ENCODE data around the gene DOCK2. TPM values are rescaled to one million over a fixed set of nuclear protein-coding genes. Genes with fewer than 3 reads are reported as not detected.

DOCK2 gene
- total RNA-seq, 2 experiments from 2014 or later: 189 to 198 TPM

- H3K27ac Mint-ChIP-seq: no peak overlapping the region
- no peaks in the 10 kb centered on the region for H3K9me3 Mint-ChIP-seq (ENCODE audit: low read depth)
- no peak for ATAC-seq
- peaks cover 17% of the 10 kb centered on the region for H3K36me3 Mint-ChIP-seq (ENCODE audit: low read depth)
- H3K4me3 Mint-ChIP-seq: no peak overlapping the region
- ChIA-PET POLR2A (no interaction called here), CTCF (no interaction called here)
- DNase-seq: no peak
- H3K4me1 Mint-ChIP-seq: peaks cover 3% of the 10 kb centered on the region
- no peaks in the 10 kb centered on the region for H3K27me3 Mint-ChIP-seq
- intact Hi-C loops (cut with DNase I, micrococcal nuclease): no loop called here
Observed at GRCh38 chr5:169873642-169874041, 236.6 kb downstream of the DOCK2 start.

GRCh38 chr5:169874621-169875020 is 237.5 kb downstream of the DOCK2 start:
- peaks cover 3% of the 10 kb centered on the region for H3K4me1 Mint-ChIP-seq
- DNase-seq (no peak), ATAC-seq (no peak)
- ChIA-PET CTCF (no interaction called here), POLR2A (no interaction called here)
- H3K9me3 Mint-ChIP-seq (ENCODE audit: low read depth): no peaks in the 10 kb centered on the region
- H3K27ac Mint-ChIP-seq: no peak overlapping the region
- no peaks in the 10 kb centered on the region for H3K27me3 Mint-ChIP-seq
- H3K36me3 Mint-ChIP-seq (ENCODE audit: low read depth): peaks cover 13% of the 10 kb centered on the region
- intact Hi-C loops (cut with DNase I, micrococcal nuclease): no loop called here
- H3K4me3 Mint-ChIP-seq: no peak overlapping the region

- CTCF ChIA-PET: interaction anchor here (0.6 kb wide), 1 partner anchor 270 kb away, joined by 3 read pairs; no protein-coding TSS in a partner anchor
- no peaks in the 10 kb centered on the region for H3K9me3 Mint-ChIP-seq (ENCODE audit: low read depth)
- H3K4me1 Mint-ChIP-seq: peaks cover 3% of the 10 kb centered on the region
- peaks cover 13% of the 10 kb centered on the region for H3K36me3 Mint-ChIP-seq (ENCODE audit: low read depth)
- intact Hi-C loops (cut with DNase I, micrococcal nuclease): no loop called here
- H3K27ac Mint-ChIP-seq: no peak overlapping the region
- DNase-seq (no peak), ATAC-seq (no peak)
- POLR2A ChIA-PET: no interaction called here
- H3K27me3 Mint-ChIP-seq: no peaks in the 10 kb centered on the region
- H3K4me3 Mint-ChIP-seq: no peak overlapping the region
Observed at GRCh38 chr5:169875091-169875728, 238.1 kb downstream of the DOCK2 start.

- Mint-ChIP-seq H3K27me3 (no peaks in the 10 kb centered on the region), H3K4me3 (no peak overlapping the region), H3K9me3 (ENCODE audit: low read depth) (no peaks in the 10 kb centered on the region), H3K4me1 (peaks cover 3% of the 10 kb centered on the region), H3K27ac (no peak overlapping the region), H3K36me3 (ENCODE audit: low read depth) (peaks cover 13% of the 10 kb centered on the region)
- CTCF ChIA-PET: interaction anchor here (0.6 kb wide), 1 partner anchor 270 kb away, joined by 3 read pairs; no protein-coding TSS in a partner anchor
- DNase-seq (no peak), ATAC-seq (no peak)
- POLR2A ChIA-PET: no interaction called here
- intact Hi-C loops (cut with DNase I, micrococcal nuclease): no loop called here
Observed at GRCh38 chr5:169875731-169876130, 238.7 kb downstream of the DOCK2 start.

GRCh38 chr5:169876386-169876785 is 239.3 kb downstream of the DOCK2 start:
- DNase-seq (no peak), ATAC-seq (no peak)
- Mint-ChIP-seq H3K27me3 (no peaks in the 10 kb centered on the region), H3K9me3 (ENCODE audit: low read depth) (no peaks in the 10 kb centered on the region), H3K36me3 (ENCODE audit: low read depth) (peaks cover 13% of the 10 kb centered on the region), H3K27ac (no peak overlapping the region), H3K4me1 (peaks cover 3% of the 10 kb centered on the region), H3K4me3 (no peak overlapping the region)
- POLR2A ChIA-PET: no interaction called here
- intact Hi-C loops (cut with DNase I, micrococcal nuclease): no loop called here
- CTCF ChIA-PET: interaction anchor here (0.6 kb wide), 1 partner anchor 50 kb away, joined by 4 read pairs; no protein-coding TSS in a partner anchor

- Mint-ChIP-seq H3K9me3 (ENCODE audit: low read depth) (no peaks in the 10 kb centered on the region), H3K27ac (no peak overlapping the region)
Observed at GRCh38 chr5:169880012-169880663, 243.1 kb downstream of the DOCK2 start.

GRCh38 chr5:169880785-169881184 is 243.7 kb downstream of the DOCK2 start:
- H3K27me3 Mint-ChIP-seq: no peaks in the 10 kb centered on the region
- peaks cover 6% of the 10 kb centered on the region for H3K4me1 Mint-ChIP-seq
- intact Hi-C loops (cut with DNase I, micrococcal nuclease): no loop called here
- ChIA-PET POLR2A (no interaction called here), CTCF (interaction anchor here (0.6 kb wide), 1 partner anchor 90 kb away, joined by 3 read pairs; no protein-coding TSS in a partner anchor)
- H3K27ac Mint-ChIP-seq: no peak overlapping the region
- no peaks in the 10 kb centered on the region for H3K9me3 Mint-ChIP-seq (ENCODE audit: low read depth)
- peaks cover 19% of the 10 kb centered on the region for H3K36me3 Mint-ChIP-seq (ENCODE audit: low read depth)
- H3K4me3 Mint-ChIP-seq: no peak overlapping the region
- DNase-seq (no peak), ATAC-seq (no peak)

More at GRCh38 chr5:169880012-169880663, 243.1 kb downstream of the DOCK2 start:
- intact Hi-C loops (cut with DNase I, micrococcal nuclease): no loop called here
- Mint-ChIP-seq H3K27me3 (no peaks in the 10 kb centered on the region), H3K36me3 (ENCODE audit: low read depth) (peaks cover 19% of the 10 kb centered on the region), H3K4me1 (peaks cover 6% of the 10 kb centered on the region), H3K4me3 (no peak overlapping the region)
- POLR2A ChIA-PET: no interaction called here
- ATAC-seq: no peak
- no peak for DNase-seq
- CTCF ChIA-PET: no interaction called here

- Mint-ChIP-seq H3K9me3 (ENCODE audit: low read depth) (no peaks in the 10 kb centered on the region), H3K36me3 (ENCODE audit: low read depth) (peaks cover 15% of the 10 kb centered on the region), H3K27me3 (no peaks in the 10 kb centered on the region), H3K4me1 (peaks cover 2% of the 10 kb centered on the region), H3K27ac (no peak overlapping the region), H3K4me3 (no peak overlapping the region)
- ATAC-seq (no peak), DNase-seq (no peak)
- intact Hi-C loops (cut with DNase I, micrococcal nuclease): no loop called here
- CTCF ChIA-PET: interaction anchor here (0.6 kb wide), 2 partner anchors 89 to 458 kb away, joined by 3 read pairs; no protein-coding TSS in a partner anchor
- POLR2A ChIA-PET: no interaction called here
Observed at GRCh38 chr5:169881702-169882303, 244.7 kb downstream of the DOCK2 start.

- intact Hi-C loops (cut with DNase I, micrococcal nuclease): no loop called here
- Mint-ChIP-seq H3K27me3 (no peaks in the 10 kb centered on the region), H3K36me3 (ENCODE audit: low read depth) (peaks cover 11% of the 10 kb centered on the region), H3K4me3 (no peak overlapping the region), H3K4me1 (peaks cover 2% of the 10 kb centered on the region), H3K9me3 (ENCODE audit: low read depth) (no peaks in the 10 kb centered on the region), H3K27ac (no peak overlapping the region)
- DNase-seq (no peak), ATAC-seq (no peak)
- ChIA-PET CTCF (interaction anchor here (1.1 kb wide), 1 partner anchor 70 kb away, joined by 3 read pairs; no protein-coding TSS in a partner anchor), POLR2A (no interaction called here)
Observed at GRCh38 chr5:169886033-169886432, 249.0 kb downstream of the DOCK2 start.

GRCh38 chr5:169886677-169887076 is 249.6 kb downstream of the DOCK2 start:
- H3K27me3 Mint-ChIP-seq: no peaks in the 10 kb centered on the region
- H3K36me3 Mint-ChIP-seq (ENCODE audit: low read depth): peaks cover 11% of the 10 kb centered on the region
- DNase-seq: no peak
- no peak overlapping the region for H3K27ac Mint-ChIP-seq
- POLR2A ChIA-PET: no interaction called here
- H3K4me3 Mint-ChIP-seq: no peak overlapping the region
- CTCF ChIA-PET: interaction anchor here (1.1 kb wide), 1 partner anchor 69 kb away, joined by 3 read pairs; no protein-coding TSS in a partner anchor
- no peaks in the 10 kb centered on the region for H3K9me3 Mint-ChIP-seq (ENCODE audit: low read depth)
- intact Hi-C loops (cut with DNase I, micrococcal nuclease): no loop called here
- H3K4me1 Mint-ChIP-seq: peaks cover 2% of the 10 kb centered on the region
- ATAC-seq: no peak

- no peak for DNase-seq
- ATAC-seq: no peak
- POLR2A ChIA-PET: no interaction called here
- CTCF ChIA-PET: no interaction called here
- intact Hi-C loops (cut with DNase I, micrococcal nuclease): no loop called here
- no peak overlapping the region for H3K4me3 Mint-ChIP-seq
- H3K27me3 Mint-ChIP-seq: no peaks in the 10 kb centered on the region
- no peaks in the 10 kb centered on the region for H3K9me3 Mint-ChIP-seq (ENCODE audit: low read depth)
- H3K4me1 Mint-ChIP-seq: no peaks in the 10 kb centered on the region
- no peak overlapping the region for H3K27ac Mint-ChIP-seq
- peaks cover 3% of the 10 kb centered on the region for H3K36me3 Mint-ChIP-seq (ENCODE audit: low read depth)
Observed at GRCh38 chr5:169889572-169889971, 252.5 kb downstream of the DOCK2 start.

GRCh38 chr5:169893010-169893409 is 255.9 kb downstream of the DOCK2 start:
- Mint-ChIP-seq H3K27ac (no peak overlapping the region), H3K4me3 (no peak overlapping the region), H3K36me3 (ENCODE audit: low read depth) (peaks cover 12% of the 10 kb centered on the region), H3K4me1 (no peaks in the 10 kb centered on the region), H3K27me3 (no peaks in the 10 kb centered on the region), H3K9me3 (ENCODE audit: low read depth) (no peaks in the 10 kb centered on the region)
- intact Hi-C loops (cut with DNase I, micrococcal nuclease): no loop called here
- no peak for ATAC-seq
- ChIA-PET CTCF (interaction anchor here (0.5 kb wide), 1 partner anchor 37 kb away, joined by 3 read pairs; no protein-coding TSS in a partner anchor), POLR2A (no interaction called here)
- no peak for DNase-seq

Measured in activated CD4-positive, alpha-beta T cell treated with anti-CD3 and anti-CD28 coated beads for 36 hours (primary cell).